Embryonic facial prominence (tissue), 1 donor: Measurements from ENCODE around the gene PFKL.

Experiments used
- DNase-seq: peaks from one replicate; pipeline ENCODE4 v3.0.0-alpha.2; 2016; ENCODE audit errors: extremely low spot score

PFKL gene

DNA sequence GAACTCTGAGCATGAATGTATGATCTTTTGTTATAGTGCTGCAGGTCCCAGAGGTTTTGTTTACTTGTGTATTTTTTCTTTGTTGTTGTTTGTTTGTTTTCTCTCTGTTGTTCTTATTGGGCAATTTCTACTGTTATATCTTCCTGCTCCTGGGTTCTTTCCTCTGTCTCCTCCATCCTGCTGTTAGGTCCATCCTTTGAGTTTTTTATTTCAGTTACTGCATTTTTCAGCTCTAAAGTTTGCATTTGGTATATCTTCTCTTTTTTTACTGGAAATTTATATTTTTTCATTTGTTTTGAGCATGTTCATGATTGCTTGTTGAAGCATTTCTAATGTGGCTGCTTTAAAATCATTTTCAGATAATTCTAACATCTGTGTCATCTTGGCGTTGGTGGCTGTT, 63.4 kb downstream of the PFKL start:
- DNase-seq = no peak

GRCh38 chr21:44364151-44365053, 64.5 kb downstream of the PFKL start:
- DNase-seq = no peak

DNA sequence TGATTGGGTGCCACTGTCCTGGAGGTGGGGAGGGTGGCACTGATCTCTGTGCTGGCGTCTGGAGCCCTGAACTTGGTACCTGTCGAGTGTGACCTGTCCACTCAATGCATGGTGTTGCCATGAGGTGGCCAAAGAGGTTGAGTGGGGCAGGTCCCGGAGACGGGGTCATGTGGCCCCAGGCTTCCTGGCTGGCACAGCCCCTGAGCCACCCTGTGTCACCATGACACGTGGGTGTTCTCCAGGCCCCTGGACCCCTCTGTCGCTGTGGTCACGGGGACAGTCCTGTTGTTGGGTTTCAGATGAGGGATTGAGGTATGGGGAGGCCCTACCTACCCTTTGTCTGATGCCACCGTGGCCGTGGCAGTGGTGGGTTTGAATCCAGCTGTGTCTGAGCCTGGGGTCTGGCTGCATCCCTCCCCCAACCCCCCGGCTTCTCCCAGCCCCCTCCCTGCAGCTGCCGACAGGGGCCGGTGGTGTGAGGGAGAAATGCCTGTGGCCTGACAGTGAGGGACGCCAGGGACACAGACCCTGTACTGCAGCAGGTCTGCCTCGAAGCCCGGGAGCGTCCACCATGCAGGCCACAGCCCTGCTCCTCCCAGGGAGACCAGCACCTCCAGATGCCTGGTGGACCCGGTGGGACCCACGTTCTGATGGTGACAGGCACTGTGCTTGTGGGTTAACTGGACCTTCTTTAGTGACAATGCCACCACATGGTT, 65.6 kb downstream of the PFKL start:
- DNase-seq = no peak

DNA sequence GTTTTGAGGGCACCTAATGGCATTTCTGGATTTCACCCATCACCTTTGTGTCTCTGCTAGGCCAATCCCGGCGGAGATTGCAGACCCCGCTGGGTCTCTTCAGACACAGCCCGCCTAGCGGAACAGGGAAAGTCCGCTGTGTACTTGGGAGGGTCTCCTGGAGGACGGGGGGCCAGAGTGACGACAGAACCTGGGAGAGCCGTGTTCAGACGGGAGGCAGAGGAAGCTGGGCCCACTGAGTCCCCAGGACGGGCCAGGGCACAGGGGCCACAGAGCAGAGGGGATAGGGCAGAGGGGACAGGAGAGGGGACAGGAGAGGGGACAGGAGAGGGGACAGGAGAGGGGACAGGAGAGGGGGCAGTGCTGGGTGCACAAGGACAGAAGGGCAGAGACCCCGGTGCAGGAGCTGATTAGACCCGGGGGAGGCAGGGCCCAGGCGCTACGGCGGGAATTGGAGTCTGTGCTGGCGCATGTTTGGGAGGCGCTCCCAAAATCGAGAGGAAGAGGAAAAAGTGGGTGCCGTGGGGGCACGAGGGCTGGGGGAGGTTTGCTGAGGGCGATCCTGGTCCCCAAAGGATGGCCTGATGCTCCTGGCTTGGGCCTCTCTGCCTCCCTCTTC, 66.2 kb downstream of the PFKL start:
- DNase-seq = no peak

GRCh38 chr21:44366586-44367211, 66.8 kb downstream of the PFKL start:
- no peak for DNase-seq

DNA sequence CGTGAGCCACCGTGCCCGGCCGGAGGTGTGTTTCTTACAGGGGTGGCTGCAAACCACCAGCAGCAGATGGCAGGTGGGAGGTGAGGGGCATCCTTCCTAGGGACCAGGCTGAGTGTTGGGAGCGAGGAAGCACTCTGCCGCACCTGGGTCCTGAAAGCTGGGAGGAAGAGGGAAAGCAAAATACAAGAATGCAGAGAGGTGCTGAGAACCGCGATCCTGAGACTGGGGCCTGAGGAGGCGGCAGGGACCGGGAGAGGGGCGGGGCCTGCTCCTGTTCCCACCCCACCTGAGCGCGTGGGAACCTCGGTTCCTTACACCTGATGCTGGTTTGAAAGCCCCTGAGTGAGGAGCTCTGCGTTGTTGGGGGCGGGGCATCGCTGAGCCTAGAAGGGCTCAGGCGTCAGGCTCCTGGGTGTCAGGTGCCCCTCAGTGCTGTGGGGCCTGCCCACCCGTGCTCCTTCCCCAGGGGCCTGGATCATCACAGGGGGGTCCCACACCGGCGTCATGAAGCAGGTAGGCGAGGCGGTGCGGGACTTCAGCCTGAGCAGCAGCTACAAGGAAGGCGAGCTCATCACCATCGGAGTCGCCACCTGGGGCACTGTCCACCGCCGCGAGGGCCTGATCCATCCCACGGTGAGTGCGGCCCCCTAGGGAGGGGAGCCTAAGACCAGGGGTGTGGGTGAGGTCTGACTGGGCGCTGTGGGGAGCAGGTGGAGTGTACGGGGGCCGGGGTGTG, 69.0 kb downstream of the PFKL start:
- no peak for DNase-seq

DNA sequence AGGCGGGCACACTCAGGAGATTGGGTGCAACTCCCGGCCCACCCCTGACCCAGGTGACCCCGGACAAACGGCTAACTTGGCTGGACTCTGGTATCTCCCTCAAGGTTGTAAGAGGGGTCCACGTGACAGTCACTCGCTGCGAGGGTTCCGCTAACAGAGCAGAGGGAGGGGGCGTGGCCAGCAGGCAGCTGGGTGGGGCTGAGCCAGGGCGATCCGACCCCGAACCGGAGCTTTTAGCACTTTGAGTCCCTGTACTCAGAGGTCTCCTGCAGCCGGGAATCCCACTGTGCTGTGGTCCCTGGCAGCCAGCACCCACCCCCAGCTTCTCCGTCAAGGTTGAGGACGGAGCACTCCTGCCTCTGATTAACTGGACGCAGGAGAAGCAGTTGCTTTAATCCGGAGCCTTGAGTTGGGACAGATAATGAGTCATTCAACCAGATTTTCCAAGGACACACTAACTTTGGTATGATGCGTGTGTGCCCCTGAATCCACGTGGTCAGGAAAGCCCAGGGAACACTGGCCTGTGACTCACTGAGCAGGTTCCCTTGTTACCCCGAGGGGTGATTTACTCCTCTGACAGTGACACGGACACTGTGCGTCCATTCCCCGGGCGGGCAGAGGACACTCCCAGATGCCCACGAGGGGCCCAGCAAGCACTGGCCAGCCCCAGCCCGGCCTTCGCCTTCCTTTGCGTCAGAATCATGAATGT, 70.3 kb downstream of the PFKL start:
- no peak for DNase-seq

- DNase-seq = no peak
These were observed 71.0 kb downstream of the PFKL start for GRCh38 chr21:44370786-44371410.

DNA sequence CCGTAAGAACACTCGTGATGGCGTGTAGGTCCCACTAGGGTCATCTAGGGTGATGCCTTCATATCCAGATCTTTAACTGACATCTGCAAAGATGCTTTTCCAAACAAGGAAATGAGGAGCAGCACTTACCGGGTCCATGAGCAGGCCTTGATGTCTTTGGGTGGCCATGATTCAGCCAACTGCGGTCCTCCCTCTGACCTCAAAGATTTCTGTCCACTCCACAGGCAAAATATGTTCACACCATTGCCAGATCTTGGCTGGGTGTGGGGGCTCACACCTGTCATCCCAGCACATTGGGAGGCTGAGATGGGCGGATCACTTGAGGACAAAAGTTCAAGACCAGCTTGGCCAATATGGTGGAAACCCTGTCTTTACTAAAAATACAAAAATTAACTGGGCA, 71.7 kb downstream of the PFKL start:
- DNase-seq = no peak

DNA sequence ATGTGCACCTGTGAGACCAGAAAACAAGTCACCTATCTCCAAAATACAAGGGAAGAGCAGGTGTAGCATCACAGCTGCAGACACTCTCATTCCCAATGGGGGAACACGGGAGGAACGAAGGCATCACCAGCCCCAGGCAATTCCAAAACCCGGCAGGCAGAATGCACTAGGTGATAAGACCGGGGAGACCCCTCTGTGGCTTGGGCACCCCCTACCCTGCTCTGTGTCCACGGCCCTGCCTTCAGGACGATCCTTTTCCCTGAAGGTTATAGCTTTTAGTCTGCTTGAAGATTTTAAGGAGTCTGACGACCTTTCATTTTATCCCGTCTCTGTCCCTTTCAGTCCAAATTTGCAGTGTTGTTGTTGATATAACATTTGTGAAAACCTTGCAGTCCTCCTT, 72.8 kb downstream of the PFKL start:
- DNase-seq = no peak

- DNase-seq = no peak
These were observed 74.9 kb downstream of the PFKL start for GRCh38 chr21:44374601-44375280.

GRCh38 chr21:44375281-44375651, 75.4 kb downstream of the PFKL start:
- no peak for DNase-seq

GRCh38 chr21:44375761-44376241, 75.9 kb downstream of the PFKL start:
- no peak for DNase-seq

DNA sequence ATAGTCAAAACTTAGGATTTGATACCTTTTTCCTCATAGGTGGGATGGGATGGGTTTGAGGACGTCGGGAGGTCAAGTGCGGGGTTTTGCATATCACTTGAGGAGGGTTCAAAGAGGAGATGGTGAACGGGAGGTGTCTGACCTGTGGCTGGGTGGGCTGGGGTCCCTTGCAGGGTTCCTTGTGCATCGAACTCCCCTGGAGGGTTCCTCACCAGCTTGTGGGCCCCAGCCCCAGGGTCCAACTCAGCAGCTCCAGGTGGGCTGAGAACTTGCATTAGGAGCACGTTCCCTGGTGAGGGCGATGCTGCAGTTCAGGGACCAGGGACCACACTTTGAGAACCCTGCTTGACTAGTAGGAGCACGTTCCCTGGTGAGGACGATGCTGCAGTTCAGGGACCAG, 76.8 kb downstream of the PFKL start:
- DNase-seq = no peak
